RWPE2 (cell line): ENCODE results near the gene TWIST2.

Experiments used
- ATAC-seq: fragments of 200-7000 bp; cut with Tn5 transposase; 3 replicates; pipeline ENCODE4 v1.9.1; 2021; ENCODE audit warnings: low read depth
- DNase-seq: peaks from one replicate; pipeline ENCODE4 v3.0.0-alpha.2; 2020; ENCODE audit warnings: low spot score
- H3K27ac ChIP-seq: fragments of 450-650 bp; 2 replicates; pipeline ENCODE4 v1.5.1; 2017; ENCODE audit warnings: mild to moderate bottlenecking; ENCODE audit not compliant: poor library complexity, severe bottlenecking
- H3K27me3 ChIP-seq: fragments of 250-450 bp; sonication (Bioruptor Pico); 2 replicates; pipeline ENCODE4 v1.5.1; 2021; ENCODE audit warnings: mild to moderate bottlenecking, moderate library complexity; ENCODE audit not compliant: insufficient read depth, poor library complexity, severe bottlenecking
- H3K36me3 ChIP-seq: fragments of 250-450 bp; sonication (Bioruptor Pico); 2 replicates; pipeline ENCODE4 v1.5.1; 2020; ENCODE audit warnings: low read depth, mild to moderate bottlenecking, moderate library complexity
- H3K4me1 ChIP-seq: fragments of 250-450 bp; sonication (Bioruptor Pico); 2 replicates; pipeline ENCODE4 v1.5.1; 2021; ENCODE audit warnings: mild to moderate bottlenecking, moderate library complexity; ENCODE audit not compliant: insufficient read depth, poor library complexity, severe bottlenecking
- H3K4me3 ChIP-seq: fragments of 250-450 bp; sonication (Bioruptor Pico); 2 replicates; pipeline ENCODE4 v1.5.1; 2021; ENCODE audit warnings: mild to moderate bottlenecking, moderate library complexity; ENCODE audit not compliant: severe bottlenecking
- H3K9me3 ChIP-seq: fragments of 250-450 bp; sonication (Bioruptor Pico); 2 replicates; pipeline ENCODE4 v1.5.1; 2021; ENCODE audit warnings: mild to moderate bottlenecking, moderate library complexity; ENCODE audit not compliant: severe bottlenecking
- CTCF ChIP-seq: fragments of 450-650 bp; IDR thresholded peaks from one replicate; pipeline ENCODE4 v1.5.1; 2017; ENCODE audit warnings: mild to moderate bottlenecking, moderate library complexity; ENCODE audit not compliant: poor library complexity, severe bottlenecking

TWIST2 gene

GRCh38 chr2:238863231-238863630 is 15.3 kb downstream of the TWIST2 start:
- DNase-seq (no peak), ATAC-seq (no peak)
- Histone ChIP-seq H3K4me3 (no peak overlapping the region), H3K36me3 (peaks cover 8% of the 10 kb centered on the region; the same call in 1 of the 2 replicates), H3K9me3 (no peaks in the 10 kb centered on the region), H3K27ac (peak overlapping the region; percentile 68), H3K4me1 (peaks cover 25% of the 10 kb centered on the region), H3K27me3 (no peaks in the 10 kb centered on the region)
- no peak for TF ChIP-seq CTCF

- no peak for TF ChIP-seq CTCF
- Histone ChIP-seq H3K9me3 (no peaks in the 10 kb centered on the region), H3K36me3 (peaks cover 8% of the 10 kb centered on the region; the same call in 1 of the 2 replicates), H3K27me3 (no peaks in the 10 kb centered on the region), H3K4me1 (peaks cover 25% of the 10 kb centered on the region), H3K4me3 (no peak overlapping the region), H3K27ac (peak overlapping the region; percentile 68)
- DNase-seq (no peak), ATAC-seq (no peak)
These were observed 15.9 kb downstream of the TWIST2 start for GRCh38 chr2:238863749-238864206.

GRCh38 chr2:238864207-238865014 is 16.5 kb downstream of the TWIST2 start:
- DNase-seq: peak; percentile 96
- no peak for TF ChIP-seq CTCF
- Histone ChIP-seq H3K4me3 (no peak overlapping the region), H3K27ac (peak overlapping the region; percentile 68), H3K36me3 (peaks cover 8% of the 10 kb centered on the region; the same call in 1 of the 2 replicates), H3K4me1 (peaks cover 25% of the 10 kb centered on the region), H3K9me3 (no peaks in the 10 kb centered on the region), H3K27me3 (no peaks in the 10 kb centered on the region)
- ATAC-seq: peak; percentile 97

GRCh38 chr2:238865015-238865719 is 17.3 kb downstream of the TWIST2 start:
- no peak for DNase-seq
- no peak overlapping the region for H3K4me3 ChIP-seq
- peaks cover 8% of the 10 kb centered on the region; the same call in 1 of the 2 replicates for H3K36me3 ChIP-seq
- H3K9me3 ChIP-seq: no peaks in the 10 kb centered on the region
- peak overlapping the region; percentile 68 for H3K27ac ChIP-seq
- no peaks in the 10 kb centered on the region for H3K27me3 ChIP-seq
- H3K4me1 ChIP-seq: peaks cover 25% of the 10 kb centered on the region
- TF ChIP-seq CTCF: no peak
- ATAC-seq: no peak
